Measurements from ENCODE around the gene CELF1. TPM values are rescaled to one million over a fixed set of nuclear protein-coding genes. Genes with fewer than 3 reads are reported as not detected.

Gene CELF1
- total and polyA plus RNA-seq, 2 experiments from 2014 or later: 59.1 to 84.6 TPM

- Histone ChIP-seq H4K20me1 (ENCODE audit: insufficient read depth, poor library complexity, severe bottlenecking) (no peaks in the 10 kb centered on the region), H3K9me2 (replicated peaks; ENCODE audit: insufficient read depth) (no peaks in the 10 kb centered on the region), H3K79me2 (peaks cover 59% of the 10 kb centered on the region), H3K9me3 (ENCODE audit: low read depth) (no peaks in the 10 kb centered on the region), H3K36me3 (replicated peaks; ENCODE audit: insufficient read depth, low read depth) (no peaks in the 10 kb centered on the region), H3K4me2 (no peak overlapping the region), H3K4me3 (no peak overlapping the region), H3K4me1 (ENCODE audit: insufficient read depth) (peaks cover 9% of the 10 kb centered on the region), H3K27me3 (no peaks in the 10 kb centered on the region), H2AFZ (no peak overlapping the region), H3K27ac (no peak overlapping the region)
- no peak for DNase-seq (ENCODE audit: low spot score)
- WGBS (ENCODE audit: low lambda C conversion rate, missing lambda C conversion rate): 99% methylated on average over 3 of the region's 3 CpGs
- TF ChIP-seq EZH2 (IDR thresholded peaks at IDR 0.05; ENCODE audit: borderline replicate concordance) (no peak), EZH2phosphoT487 (IDR thresholded peaks at IDR 0.05; ENCODE audit: low read depth, severe bottlenecking, unreplicated experiment) (no peak)
- TF ChIP-seq, protein P1, sequence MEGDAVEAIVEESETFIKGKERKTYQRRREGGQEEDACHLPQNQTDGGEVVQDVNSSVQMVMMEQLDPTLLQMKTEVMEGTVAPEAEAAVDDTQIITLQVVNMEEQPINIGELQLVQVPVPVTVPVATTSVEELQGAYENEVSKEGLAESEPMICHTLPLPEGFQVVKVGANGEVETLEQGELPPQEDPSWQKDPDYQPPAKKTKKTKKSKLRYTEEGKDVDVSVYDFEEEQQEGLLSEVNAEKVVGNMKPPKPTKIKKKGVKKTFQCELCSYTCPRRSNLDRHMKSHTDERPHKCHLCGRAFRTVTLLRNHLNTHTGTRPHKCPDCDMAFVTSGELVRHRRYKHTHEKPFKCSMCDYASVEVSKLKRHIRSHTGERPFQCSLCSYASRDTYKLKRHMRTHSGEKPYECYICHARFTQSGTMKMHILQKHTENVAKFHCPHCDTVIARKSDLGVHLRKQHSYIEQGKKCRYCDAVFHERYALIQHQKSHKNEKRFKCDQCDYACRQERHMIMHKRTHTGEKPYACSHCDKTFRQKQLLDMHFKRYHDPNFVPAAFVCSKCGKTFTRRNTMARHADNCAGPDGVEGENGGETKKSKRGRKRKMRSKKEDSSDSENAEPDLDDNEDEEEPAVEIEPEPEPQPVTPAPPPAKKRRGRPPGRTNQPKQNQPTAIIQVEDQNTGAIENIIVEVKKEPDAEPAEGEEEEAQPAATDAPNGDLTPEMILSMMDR (IDR thresholded peaks at IDR 0.05; ENCODE audit: poor library complexity): no peak
These were observed 17.9 kb upstream of the CELF1 start for GRCh38 chr11:47570651-47571356.

- Histone ChIP-seq H2AFZ (no peak overlapping the region), H3K4me2 (no peak overlapping the region), H3K9me2 (replicated peaks; ENCODE audit: insufficient read depth) (no peaks in the 10 kb centered on the region), H3K4me3 (no peak overlapping the region), H3K36me3 (replicated peaks; ENCODE audit: insufficient read depth, low read depth) (no peaks in the 10 kb centered on the region), H3K79me2 (peaks cover 63% of the 10 kb centered on the region), H3K9me3 (ENCODE audit: low read depth) (no peaks in the 10 kb centered on the region), H3K27ac (no peak overlapping the region), H4K20me1 (ENCODE audit: insufficient read depth, poor library complexity, severe bottlenecking) (no peaks in the 10 kb centered on the region), H3K4me1 (ENCODE audit: insufficient read depth) (peaks cover 13% of the 10 kb centered on the region), H3K27me3 (no peaks in the 10 kb centered on the region)
- DNase-seq (ENCODE audit: low spot score): no peak
- TF ChIP-seq EZH2phosphoT487 (IDR thresholded peaks at IDR 0.05; ENCODE audit: low read depth, severe bottlenecking, unreplicated experiment) (no peak), EZH2 (IDR thresholded peaks at IDR 0.05; ENCODE audit: borderline replicate concordance) (no peak)
- TF ChIP-seq, protein P1 (IDR thresholded peaks at IDR 0.05; ENCODE audit: poor library complexity): no peak
- 99% methylated on average over 7 of the region's 7 CpGs for WGBS (ENCODE audit: low lambda C conversion rate, missing lambda C conversion rate)
These were observed 16.7 kb upstream of the CELF1 start for GRCh38 chr11:47569646-47570045.

DNA sequence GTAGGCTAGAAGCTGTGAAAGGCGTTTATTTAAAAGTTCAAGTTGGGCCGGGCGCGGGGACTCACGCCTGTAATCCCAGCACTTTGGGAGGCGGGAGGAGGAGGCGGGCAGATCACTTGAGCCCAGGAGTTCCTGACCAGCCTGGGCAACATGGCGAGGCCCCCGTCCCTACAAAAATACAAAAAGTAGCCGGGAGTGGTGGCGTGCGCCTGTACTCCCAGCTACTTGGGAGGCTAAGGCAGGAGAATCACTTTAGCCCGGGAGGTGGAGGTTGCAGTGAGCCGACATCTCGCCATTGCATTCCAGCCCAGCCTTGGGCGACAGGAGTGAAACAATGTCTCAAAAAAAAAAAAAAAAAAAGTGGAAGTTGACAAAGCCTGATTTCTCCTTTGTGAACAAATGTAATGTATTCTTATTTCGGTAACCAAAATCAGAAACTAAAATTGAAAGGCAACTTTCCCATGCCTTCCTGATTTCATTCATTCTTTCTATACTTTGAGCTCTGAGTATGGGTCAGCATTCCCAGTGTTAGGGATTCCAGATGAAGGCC is 13.3 kb upstream of the CELF1 start:
- H3K27me3 ChIP-seq: no peaks in the 10 kb centered on the region
- DNase-seq (ENCODE audit: low spot score): peak; percentile 27
- no peaks in the 10 kb centered on the region for H4K20me1 ChIP-seq (ENCODE audit: insufficient read depth, poor library complexity, severe bottlenecking)
- peak overlapping the region; percentile 95 for H3K4me3 ChIP-seq
- H3K9me2 ChIP-seq (replicated peaks; ENCODE audit: insufficient read depth): no peaks in the 10 kb centered on the region
- WGBS (ENCODE audit: low lambda C conversion rate, missing lambda C conversion rate): 43% methylated on average over 13 of the region's 17 CpGs
- H3K4me1 ChIP-seq (ENCODE audit: insufficient read depth): peaks cover 13% of the 10 kb centered on the region
- TF ChIP-seq EZH2phosphoT487 (IDR thresholded peaks at IDR 0.05; ENCODE audit: low read depth, severe bottlenecking, unreplicated experiment) (no peak), EZH2 (IDR thresholded peaks at IDR 0.05; ENCODE audit: borderline replicate concordance) (no peak)
- TF ChIP-seq, protein P1 (IDR thresholded peaks at IDR 0.05; ENCODE audit: poor library complexity): no peak
- no peaks in the 10 kb centered on the region for H3K9me3 ChIP-seq (ENCODE audit: low read depth)
- no peaks in the 10 kb centered on the region for H3K36me3 ChIP-seq (replicated peaks; ENCODE audit: insufficient read depth, low read depth)
- peak overlapping the region; percentile 81 for H3K27ac ChIP-seq
- peak overlapping the region; percentile 97 for H2AFZ ChIP-seq
- H3K79me2 ChIP-seq: peaks cover 59% of the 10 kb centered on the region
- H3K4me2 ChIP-seq: peak overlapping the region; percentile 96

Data from hepatocyte (in vitro differentiated cells).